Fibroblast of mammary gland (primary cell): ENCODE measurements around the gene SLC22A5.

ENCODE experiments used
- DNase-seq: peaks from one replicate; pipeline ENCODE4 v3.0.0-alpha.2; 2010; ENCODE audit warnings: low read depth
- H3K4me3 ChIP-seq: 2 replicates; pipeline ENCODE4 v1.5.1; 2011; ENCODE audit warnings: low read depth, mild to moderate bottlenecking, low read length, moderate library complexity; ENCODE audit not compliant: control insufficient read depth
- CTCF ChIP-seq: conservative IDR thresholded peaks from 2 replicates; pipeline ENCODE4 v1.5.1; 2011; ENCODE audit warnings: low read depth, low read length, inconsistent platforms; ENCODE audit not compliant: control insufficient read depth, insufficient read depth

Gene SLC22A5

DNA sequence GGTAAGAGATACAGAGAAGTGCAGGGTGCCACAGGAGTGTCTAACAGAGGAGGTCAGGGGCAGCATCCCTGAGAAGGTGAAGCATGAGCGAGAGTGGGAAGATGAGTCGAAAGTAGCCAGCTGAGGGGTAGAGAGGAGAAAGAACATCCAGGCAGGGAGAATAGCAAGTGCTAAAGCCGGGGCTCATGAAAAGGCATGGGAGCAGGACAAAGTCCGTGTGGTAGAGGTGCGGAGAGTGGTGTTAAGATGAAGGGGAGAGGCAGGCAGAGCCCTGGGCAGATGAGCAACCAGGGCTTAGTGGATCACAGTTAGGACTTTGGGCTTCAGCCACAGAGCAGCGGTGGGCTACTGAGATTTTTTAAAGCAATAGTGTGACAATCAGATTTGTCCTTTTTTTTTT is 10.5 kb downstream of the SLC22A5 start:
- no peak for TF ChIP-seq CTCF
- no peak for DNase-seq
- no peak overlapping the region for H3K4me3 ChIP-seq

GRCh38 chr5:132380741-132381140 is 11.2 kb downstream of the SLC22A5 start:
- no peak for TF ChIP-seq CTCF
- no peak for DNase-seq

DNA sequence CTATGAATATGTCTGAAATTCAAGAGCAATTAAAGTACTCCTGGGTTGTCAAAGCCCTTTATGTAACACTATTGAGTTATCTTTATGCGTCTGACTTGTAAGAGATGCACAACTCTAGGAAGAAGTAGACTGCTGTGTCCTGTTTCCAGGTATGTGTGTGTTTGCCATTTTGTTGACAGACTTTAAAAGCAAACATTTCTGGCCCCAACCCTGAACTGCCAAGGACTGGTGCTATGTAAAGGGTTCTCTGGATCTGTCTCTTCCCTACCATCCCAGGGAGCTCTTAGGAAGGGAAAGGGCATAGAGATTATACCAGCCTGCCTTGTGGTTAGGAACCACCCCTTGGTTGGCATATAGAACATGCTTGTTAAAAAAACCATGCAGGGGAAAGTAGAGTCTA is 12.1 kb downstream of the SLC22A5 start:
- DNase-seq = no peak
- no peak overlapping the region for H3K4me3 ChIP-seq
- no peak for TF ChIP-seq CTCF

More at GRCh38 chr5:132380741-132381140, 11.2 kb downstream of the SLC22A5 start:
- H3K4me3 ChIP-seq = no peak overlapping the region

DNA sequence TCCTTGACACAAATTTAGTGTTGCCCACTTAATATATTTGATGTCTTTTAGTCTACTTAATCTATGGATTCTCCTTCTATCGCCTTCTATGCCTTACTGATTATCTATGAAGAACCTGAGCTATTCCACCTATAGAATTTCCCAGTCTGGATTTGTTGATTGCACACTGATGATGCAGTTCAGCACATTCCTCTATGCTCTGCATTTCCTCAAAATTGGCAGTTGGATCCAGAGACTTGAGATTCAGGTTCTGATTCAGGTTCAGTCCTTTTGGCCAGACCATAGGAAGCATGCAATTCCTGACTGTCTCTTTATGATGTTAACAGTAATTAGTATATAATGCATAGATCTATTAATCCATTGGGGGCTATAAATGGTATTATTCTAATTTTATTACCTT is 13.8 kb downstream of the SLC22A5 start:
- no peak for TF ChIP-seq CTCF
- no peak for DNase-seq
- H3K4me3 ChIP-seq = no peak overlapping the region

DNA sequence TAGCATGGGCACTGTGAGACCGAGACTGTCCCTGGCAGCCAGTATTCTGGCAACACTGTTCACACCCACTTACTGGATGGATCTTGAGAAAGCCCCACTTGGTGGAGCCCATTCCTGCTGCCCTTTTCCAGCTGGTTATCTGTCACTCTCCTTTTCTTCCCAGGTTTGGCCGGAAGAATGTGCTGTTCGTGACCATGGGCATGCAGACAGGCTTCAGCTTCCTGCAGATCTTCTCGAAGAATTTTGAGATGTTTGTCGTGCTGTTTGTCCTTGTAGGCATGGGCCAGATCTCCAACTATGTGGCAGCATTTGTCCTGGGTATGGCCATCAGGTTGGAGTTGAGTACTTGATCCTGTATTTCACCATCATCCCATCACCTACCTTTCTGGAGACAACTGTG is 14.5 kb downstream of the SLC22A5 start:
- H3K4me3 ChIP-seq = no peak overlapping the region
- TF ChIP-seq CTCF = no peak
- no peak for DNase-seq

DNA sequence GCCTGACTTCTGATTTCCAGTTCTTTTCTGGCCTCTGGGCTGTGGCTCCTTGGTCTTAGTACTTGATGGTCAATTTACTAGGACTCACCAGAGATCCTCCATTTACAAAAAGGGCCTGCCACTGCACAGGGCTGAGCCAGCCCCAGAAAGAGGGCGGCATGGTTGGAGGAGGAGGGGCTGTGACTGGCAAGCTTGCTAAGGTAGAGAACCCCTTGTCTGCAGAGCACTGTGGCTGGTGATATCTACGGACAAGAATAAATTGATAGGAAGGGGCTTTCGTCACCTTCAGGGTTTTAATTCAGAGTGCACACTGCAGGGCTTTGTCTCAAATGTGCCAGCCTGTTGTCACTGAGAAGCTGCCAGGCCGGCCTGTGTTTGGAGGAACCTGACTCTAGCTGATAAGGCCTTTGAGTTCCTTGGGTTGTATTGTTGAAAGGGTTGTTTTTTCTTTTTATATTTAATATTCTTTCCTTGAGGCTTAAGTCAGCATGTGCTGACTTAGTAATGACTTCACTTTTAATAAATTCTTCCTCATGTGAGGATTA is 15.1 kb downstream of the SLC22A5 start:
- no peak overlapping the region for H3K4me3 ChIP-seq
- TF ChIP-seq CTCF = no peak
- no peak for DNase-seq
